Testis (tissue), 2 donors: Measurements from ENCODE around the gene ARID5A.

Experiments
- POLR2A ChIP-seq: fragments of 450-650 bp; IDR thresholded peaks from one replicate; pipeline ENCODE4 v1.6.1; 2017; ENCODE audit warnings: antibody characterized with exemption, mild to moderate bottlenecking, moderate library complexity
- TF ChIP-seq, protein P1 (sequence below), 3 experiments: fragments of 450-650 bp in 2 of 3; fragments of 200-600 bp in 1 of 3; sonication (generic) in 1 of 3; IDR thresholded peaks; one replicate each; pipeline ENCODE4 v1.5.1; 2016 to 2019; ENCODE audit warnings: antibody characterized with exemption in 3 of 3, mild to moderate bottlenecking in 2 of 3, moderate library complexity in 1 of 3

DNA sequence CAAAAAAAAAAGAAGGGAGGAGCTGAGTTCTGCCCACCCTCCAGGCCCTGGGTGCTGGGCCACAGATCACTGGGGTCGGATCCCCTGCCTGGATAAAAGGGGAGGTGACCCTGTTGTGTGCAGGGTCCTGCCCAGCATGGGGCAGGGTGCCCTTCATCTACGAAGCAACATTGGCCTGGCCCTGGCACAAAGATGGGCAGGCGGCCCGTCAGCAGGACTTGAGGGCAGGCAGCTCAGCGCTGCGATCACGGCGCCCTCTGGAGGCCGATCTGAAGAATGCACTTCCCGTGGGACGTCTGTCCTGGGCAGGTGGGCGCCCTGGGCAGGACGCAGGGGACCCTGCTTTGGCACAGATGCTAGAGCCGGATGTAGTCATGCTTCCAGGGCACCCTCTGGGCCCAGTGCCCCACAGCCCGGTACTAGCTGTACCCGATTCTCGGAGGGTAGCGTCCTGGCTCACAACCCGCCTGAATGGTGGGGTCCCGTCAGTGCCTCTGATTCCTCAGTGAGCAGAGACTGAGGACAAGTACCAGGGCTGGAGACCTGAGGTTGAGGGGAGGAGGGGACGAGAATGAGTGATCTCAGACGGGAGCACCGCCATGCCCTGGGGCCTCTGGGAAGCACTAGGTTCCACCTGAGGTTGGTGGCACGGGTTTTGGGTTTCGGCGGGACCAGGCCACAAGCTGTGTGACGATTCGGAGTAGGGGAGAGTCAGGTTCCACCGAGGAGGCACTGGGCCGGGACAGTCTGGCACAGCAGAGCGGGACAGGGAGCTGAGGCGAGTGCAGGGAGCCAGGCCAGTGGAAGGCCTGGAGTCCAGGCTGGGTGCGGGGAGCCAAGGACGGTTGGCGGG lies 18.0 kb downstream of the ARID5A start:
- TF ChIP-seq, protein P1, sequence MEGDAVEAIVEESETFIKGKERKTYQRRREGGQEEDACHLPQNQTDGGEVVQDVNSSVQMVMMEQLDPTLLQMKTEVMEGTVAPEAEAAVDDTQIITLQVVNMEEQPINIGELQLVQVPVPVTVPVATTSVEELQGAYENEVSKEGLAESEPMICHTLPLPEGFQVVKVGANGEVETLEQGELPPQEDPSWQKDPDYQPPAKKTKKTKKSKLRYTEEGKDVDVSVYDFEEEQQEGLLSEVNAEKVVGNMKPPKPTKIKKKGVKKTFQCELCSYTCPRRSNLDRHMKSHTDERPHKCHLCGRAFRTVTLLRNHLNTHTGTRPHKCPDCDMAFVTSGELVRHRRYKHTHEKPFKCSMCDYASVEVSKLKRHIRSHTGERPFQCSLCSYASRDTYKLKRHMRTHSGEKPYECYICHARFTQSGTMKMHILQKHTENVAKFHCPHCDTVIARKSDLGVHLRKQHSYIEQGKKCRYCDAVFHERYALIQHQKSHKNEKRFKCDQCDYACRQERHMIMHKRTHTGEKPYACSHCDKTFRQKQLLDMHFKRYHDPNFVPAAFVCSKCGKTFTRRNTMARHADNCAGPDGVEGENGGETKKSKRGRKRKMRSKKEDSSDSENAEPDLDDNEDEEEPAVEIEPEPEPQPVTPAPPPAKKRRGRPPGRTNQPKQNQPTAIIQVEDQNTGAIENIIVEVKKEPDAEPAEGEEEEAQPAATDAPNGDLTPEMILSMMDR (IDR thresholded peaks at IDR 0.05) = peak; percentile 83 to 94 (median 84)
- no peak for TF ChIP-seq POLR2A
